ENCODE measurements around the gene TP53I11. TPM values are rescaled to one million over a fixed set of nuclear protein-coding genes. Genes with fewer than 3 reads are reported as not detected.

Gene TP53I11
- total and polyA plus RNA-seq, 2 experiments from 2014 or later, result 23.5 to 43.9 TPM

- Mint-ChIP-seq H3K9me3 (no peaks in the 10 kb centered on the region), H3K4me1 (peaks cover 21% of the 10 kb centered on the region), H3K27me3 (ENCODE audit: insufficient read depth, low read depth, poor library complexity) (peaks cover 13% of the 10 kb centered on the region), H3K27ac (no peak overlapping the region), H3K36me3 (ENCODE audit: low read depth) (no peaks in the 10 kb centered on the region), H3K4me3 (no peak overlapping the region; the same call in 2 of the 3 replicates)
- H4K20me1 ChIP-seq (replicated peaks; ENCODE audit: insufficient read depth), result no peaks in the 10 kb centered on the region
- no peak overlapping the region for H3K4me2 ChIP-seq
- no peak overlapping the region for H2AFZ ChIP-seq
- no peaks in the 10 kb centered on the region for H3K27me3 ChIP-seq (ENCODE audit: insufficient read depth)
- H3K4me1 ChIP-seq (ENCODE audit: insufficient read depth), result peaks cover 8% of the 10 kb centered on the region; the same call in 1 of the 2 replicates
- no peak overlapping the region for H3K27ac ChIP-seq (ENCODE audit: low read depth)
- TF ChIP-seq ZNF462 (CRISPR knock-in tag; IDR thresholded peaks at IDR 0.05) (no peak), CREB1 (CRISPR knock-in tag; IDR thresholded peaks at IDR 0.05; ENCODE audit: low read depth) (no peak), EZH2phosphoT487 (IDR thresholded peaks at IDR 0.05; ENCODE audit: unreplicated experiment) (no peak), ETS1 (IDR thresholded peaks at IDR 0.05) (no peak), ZNF114 (CRISPR knock-in tag; IDR thresholded peaks at IDR 0.05) (no peak), CTCF (conservative IDR thresholded peaks at IDR 0.05; ENCODE audit: low read depth in 2 of 2) (no peak), REST (IDR thresholded peaks at IDR 0.05; ENCODE audit: unreplicated experiment) (no peak), ZNF331 (CRISPR knock-in tag; IDR thresholded peaks at IDR 0.05; ENCODE audit: low read depth) (no peak), POLR2AphosphoS5 (IDR thresholded peaks at IDR 0.05; ENCODE audit: low read depth) (no peak), NANOG (IDR thresholded peaks at IDR 0.05; ENCODE audit: borderline replicate concordance) (no peak)
- no peak for DNase-seq (ENCODE audit: low spot score)
- H3K9me2 ChIP-seq (ENCODE audit: insufficient read depth), result no peaks in the 10 kb centered on the region
- H3F3A ChIP-seq (replicated peaks; ENCODE audit: low read depth), result 0 out of 2 replicates have a peak, but pooled peaks cover 3% of the 10 kb centered on the region
- H3K79me2 ChIP-seq (replicated peaks; ENCODE audit: insufficient read depth), result no peaks in the 10 kb centered on the region
- no peak overlapping the region for H3K4me3 ChIP-seq
- ATAC-seq, result no peak
- no peaks in the 10 kb centered on the region for H3K36me3 ChIP-seq (ENCODE audit: insufficient read depth)
Observed at GRCh38 chr11:44974402-44975000, 23.8 kb upstream of the TP53I11 start.

Measured in GM23338 (cell line).